OCI-M2 (cell line): ENCODE data around the gene KCNE4.
"Not testable (repeated sequence)": the region's sequence is repeated elsewhere in the genome, so short reads cannot be mapped to it uniquely, and the experiment has no call there.

Source experiments
- DNase-seq: peaks from one replicate; lab custom pipeline; 2025; ENCODE audit not compliant: unreplicated experiment; lab: John Stamatoyannopoulos, UW

Gene KCNE4

DNA sequence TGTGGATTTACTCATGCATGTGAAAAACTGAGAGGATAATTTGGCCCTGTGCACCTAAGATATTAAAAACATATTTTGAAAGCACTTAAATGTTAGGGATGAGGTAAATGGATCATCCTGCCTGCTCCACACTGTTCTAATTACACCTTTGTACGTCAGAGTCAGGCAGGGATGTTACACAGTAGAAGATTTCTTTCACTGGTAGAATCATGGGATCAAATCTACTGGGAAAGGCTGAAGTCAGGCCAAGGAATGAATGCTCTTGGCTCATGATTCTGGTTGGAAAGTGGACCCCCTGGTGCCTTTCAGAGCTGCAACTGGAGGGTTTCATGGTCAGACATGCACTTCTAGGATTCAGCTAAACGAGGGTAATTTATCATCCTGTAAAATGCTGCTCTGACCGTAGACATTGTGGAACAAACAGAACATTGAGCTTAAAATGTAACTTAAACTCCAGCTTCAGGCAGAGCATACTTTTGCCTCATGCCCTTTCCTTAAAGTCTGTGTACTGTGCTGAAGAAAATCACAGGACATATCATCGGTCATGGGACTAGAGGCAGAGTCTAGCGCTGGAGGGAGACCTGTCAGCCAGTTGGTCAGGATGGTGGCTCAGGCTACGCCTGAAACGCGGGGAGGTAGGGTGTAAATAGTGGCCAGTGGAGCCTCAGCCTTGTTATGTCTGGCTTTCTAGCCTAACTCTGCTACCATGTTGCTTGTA lies 4.9 kb downstream of the KCNE4 start:
- DNase-seq: no peak

DNA sequence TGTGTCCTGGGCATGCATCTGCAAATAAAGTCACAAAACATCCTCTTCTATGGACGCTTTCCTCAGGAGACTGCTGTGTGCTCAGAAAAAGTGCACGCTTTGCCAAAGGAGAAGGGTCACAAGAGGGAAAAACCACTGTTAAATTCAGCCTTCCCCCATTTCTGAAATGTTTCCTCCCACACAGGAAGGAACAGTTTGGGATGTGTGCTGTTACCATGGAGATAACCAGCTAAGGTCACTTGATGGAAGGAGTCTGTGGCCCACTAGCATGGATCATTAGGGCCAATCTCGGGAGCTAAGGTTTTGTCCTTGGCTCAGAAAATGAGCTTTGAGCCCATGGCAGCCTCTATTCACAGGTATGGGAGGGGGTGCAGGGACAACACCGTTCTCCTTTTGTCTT lies 5.6 kb downstream of the KCNE4 start:
- DNase-seq: no peak

DNA sequence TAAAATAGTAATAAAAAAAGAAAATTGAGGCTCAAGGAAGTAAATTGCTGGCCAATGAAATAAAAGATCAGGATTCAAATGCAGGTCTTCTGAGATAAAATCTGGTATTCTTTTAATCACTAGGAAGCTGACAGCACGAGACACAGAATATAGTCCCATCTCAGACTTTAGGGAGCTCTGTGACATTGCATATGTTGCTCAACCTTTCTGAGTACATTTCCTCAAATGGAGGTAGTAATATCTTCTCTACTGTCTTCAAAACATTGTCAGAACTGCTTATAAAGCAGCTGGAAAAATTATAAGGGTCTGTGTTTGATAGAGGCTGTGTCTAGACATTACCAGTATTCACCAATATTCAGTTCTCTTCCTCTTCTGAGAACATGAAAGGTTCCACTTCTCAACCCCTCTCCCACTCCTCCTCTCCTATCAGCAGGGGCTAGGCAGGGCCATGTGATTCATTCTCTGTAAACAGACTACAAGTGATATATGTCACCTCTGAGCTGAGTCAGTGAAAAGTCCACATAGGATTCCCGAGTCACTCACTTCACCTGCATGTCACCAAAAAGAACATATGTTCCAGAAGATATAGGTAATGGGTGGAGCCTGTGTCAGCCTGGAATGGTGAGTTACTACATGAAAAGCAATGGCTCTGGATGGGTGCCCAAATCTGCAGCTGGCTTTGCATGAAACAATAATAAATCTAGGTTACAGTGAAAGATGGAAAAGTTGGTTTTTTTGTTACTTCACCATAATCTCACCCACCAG lies 7.1 kb downstream of the KCNE4 start:
- no peak for DNase-seq

DNA sequence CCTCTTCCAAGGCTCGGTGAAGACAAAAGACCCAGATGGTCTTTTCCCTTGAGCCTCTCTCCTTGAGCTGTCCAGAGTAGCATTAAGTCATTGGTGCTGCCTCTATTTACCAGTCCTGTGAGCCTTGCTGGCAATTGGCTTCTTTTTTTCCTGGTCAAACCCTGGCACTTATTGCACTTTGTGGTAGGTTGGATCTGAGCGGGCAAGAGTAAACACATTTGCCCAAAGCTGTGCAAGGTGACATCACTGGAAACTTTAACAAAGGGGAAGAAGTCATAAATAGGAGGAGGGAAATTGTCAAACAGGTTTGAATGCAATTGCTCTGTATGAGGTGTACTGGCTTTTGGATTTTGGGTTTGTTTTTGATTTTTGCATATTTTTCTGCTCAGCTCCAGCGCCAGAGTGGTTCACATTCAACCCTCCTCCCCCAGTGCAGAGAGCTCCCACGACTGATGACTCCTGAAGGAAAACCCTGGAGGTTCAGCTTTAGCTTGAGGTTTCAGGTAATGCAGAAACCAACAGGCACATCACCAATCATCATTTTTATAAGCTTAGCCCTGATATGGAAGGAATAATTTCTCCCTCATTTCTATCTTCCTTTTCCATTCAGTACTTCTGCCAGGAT lies 8.3 kb downstream of the KCNE4 start:
- no peak for DNase-seq

DNA sequence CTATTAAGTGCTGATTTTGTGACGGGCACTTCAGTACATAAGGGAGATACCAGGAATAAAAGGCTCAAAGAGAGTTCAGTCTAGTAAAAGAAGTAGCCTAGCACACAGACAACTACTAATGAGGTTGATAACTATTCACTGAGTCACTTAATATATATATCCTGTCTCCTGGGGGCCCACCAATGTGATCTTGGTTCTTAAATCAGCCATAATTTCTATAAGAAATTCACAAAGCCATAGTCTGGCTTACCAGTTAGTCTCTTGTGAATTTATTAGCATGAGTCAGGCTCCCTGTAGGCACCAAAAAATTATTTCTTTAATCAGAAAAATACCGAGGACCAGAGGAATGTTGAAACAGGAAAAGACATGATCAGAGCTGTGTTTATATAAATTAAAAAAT lies 10.4 kb downstream of the KCNE4 start:
- DNase-seq: no peak

DNA sequence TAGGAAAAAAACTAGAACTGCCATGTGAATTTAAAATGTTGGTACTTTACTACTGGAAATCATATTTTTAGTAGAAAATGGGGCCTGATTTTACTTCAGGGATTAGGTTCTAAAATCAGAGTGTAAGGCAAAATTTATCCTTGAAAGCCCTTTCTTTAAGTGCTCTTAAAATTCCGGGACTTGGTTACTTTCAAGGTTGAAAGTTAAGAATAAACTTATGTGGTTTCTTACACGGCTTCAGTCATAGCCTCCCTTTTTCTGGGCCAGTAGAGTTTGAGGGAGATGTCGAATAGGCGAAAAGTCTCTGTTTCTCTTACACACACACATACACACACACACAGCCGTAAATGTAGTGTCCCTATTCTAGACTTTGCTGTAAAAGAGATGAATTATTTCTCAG lies 13.1 kb downstream of the KCNE4 start:
- no peak for DNase-seq

DNA sequence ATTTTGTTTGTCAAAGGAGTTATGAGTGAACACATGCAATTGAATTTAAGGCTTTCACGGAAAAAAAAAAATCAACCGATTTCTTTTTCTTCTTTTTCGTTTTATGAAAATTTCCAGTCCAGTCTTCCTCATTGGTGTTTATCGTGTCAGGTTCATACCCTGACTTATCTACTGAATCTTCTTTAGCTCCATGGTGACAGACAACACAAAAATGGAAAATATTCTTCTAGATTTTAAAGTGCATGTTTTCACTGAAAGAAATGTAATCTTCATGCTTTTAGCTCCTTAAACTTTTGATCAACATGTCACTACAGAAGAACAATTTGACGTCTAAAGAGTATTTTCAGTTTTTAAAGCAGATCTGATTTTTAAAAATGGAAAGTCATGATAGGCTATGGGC lies 14.7 kb downstream of the KCNE4 start:
- no peak for DNase-seq

DNA sequence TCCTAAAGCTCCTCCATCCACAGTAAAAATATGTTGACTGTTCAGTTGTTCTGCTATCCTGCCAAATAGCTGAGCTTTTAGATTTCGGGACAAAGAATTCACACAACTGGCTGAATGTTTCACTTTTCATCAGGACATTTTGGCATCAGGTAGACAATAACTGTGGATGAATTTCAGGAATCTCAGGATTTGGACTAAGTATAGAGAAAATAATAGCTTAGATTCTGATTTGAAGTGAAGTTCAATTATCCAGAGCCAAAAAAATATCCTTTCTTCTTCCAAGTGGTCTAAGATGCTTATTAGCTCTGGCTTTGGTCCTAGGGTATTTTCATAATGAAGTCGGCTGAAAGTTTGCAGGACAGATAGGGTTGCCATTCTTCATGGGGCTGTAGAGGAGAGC lies 16.1 kb downstream of the KCNE4 start:
- no peak for DNase-seq

DNA sequence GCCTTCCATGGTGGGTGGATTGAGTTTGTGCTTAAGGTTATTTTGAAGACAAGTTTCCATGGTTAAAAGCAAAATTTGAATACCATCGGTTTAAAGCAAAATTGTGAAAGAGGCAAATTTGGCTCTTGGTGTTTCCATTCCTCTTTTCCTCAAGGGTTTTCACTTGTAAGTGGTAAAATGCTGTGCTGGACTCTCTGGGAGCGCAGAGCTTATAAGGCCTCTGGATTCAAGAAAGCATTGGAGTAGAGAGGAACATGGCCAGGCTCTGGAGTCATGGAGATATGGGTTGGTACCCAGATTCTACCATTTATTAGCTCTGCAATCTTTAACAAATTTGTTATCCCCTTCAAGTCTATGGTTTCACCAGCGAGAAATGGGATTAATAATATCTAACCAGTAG lies 17.5 kb downstream of the KCNE4 start:
- no peak for DNase-seq

DNA sequence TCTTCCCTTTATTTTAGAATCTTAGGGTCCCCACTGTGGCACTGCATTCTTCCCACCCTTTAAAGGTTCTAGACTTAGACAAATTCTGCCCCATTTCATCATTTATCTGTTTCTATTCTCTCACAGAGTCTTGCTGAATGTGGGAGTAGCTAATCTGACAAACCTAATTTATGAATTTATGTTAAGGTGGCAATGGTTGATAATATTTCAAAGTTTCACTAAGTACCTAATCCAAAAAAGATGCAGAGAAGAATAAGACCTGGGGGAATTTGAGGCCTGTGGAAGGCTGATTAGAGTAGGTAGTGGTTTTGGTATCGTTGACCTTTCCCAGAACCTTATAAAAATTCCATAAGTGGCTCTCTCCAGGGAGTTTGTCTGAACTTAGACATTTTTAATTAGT lies 18.0 kb downstream of the KCNE4 start:
- no peak for DNase-seq

DNA sequence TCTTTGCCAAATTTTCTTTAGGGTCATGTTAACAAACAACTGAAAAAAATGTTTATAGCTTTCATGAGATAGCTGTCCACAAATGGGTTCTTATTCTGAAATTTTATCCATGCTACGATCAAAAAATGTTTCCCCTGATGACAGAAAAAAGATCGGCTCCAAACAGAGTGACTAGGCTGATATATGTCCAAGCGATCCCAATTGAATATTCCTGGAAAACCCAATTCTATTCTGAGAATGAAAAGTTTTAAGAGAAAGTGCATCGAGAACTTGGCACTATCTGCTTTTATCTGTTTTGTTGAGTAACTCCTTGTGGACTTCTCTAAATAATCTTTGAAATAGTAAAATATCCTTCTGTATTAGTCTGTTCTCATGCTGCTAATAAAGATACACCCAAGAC lies 19.1 kb downstream of the KCNE4 start:
- no peak for DNase-seq

DNA sequence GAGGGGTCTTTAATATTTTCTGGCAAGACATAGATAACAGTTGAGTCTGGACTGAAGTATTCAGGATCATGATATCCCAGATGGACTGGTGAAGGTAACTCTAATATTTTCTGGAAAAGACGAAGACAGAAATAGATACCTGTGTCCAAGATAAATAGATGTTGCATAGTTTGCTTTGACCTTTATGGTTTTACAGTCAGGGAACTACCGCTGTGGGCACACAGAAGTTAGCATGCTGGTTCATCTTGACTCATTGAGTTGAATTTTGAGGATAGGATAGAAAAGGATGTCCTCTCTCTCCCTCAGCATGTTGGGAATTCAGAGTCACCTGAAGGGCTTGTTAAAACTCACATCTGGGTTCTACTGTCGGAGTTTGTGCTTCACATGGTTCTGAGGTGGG lies 20.8 kb downstream of the KCNE4 start:
- DNase-seq: no peak

DNA sequence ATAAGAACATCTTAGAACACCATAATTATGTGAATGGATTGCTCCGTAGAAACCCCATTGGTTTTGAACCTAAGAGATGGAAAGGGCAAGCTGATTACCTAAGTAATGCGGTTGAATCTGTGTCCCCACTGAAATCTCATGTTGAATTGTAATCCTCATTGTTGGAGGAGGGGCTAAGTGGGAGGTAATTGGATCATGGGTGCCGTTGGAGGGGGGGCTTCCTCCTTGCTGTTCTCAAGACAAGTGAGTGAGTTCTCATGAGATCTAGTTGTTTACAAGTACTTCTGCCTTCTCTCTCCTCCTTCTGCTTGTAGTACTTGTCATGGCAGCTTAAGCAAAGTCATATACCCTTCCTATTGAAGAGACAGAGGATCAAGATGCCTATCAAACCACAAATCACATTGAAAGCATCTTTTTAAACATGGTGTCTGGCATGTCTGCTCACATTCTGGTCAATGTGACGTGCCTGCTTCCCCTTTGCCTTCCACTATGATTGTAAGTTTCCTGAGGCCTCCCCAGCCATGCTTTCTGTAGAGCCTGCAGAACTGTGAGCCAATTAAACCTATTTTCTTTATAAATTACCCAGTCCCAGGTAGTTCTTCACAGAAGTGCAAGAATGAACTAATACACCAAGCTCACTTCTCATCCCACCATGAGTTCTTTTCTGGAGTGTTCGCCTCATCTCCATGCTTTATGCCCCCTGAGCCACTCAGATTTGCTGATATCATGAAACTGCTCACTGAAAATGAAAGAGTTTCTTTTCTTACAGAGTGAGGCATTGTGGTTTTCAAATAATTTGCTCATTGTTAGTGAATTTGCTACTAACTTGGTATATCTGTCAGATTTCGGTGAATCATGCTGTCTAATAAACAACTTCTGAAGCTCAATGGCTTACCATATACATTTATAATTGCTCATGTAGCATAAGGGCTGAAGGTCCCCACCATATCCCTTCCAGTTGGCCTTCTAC lies 23.6 kb downstream of the KCNE4 start:
- DNase-seq: no peak

DNA sequence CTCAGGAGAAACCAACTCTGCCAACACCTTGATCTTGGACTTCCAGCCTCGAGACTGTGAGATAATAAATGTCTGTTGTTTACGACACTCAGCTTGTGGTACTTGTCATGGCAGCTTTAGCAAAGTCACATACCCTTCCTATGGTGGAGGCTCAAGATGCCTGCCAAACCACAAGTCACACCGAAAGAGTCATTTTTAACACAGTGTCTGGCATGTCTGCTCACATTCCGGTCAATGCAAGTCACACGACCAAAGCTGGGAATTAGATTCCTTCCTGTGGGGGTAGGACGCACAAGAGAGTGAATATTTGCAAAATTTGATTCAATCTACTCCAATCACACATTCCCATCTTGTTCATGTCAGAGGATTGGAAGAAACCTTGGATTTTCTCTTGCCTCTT lies 24.6 kb downstream of the KCNE4 start:
- DNase-seq: no peak

DNA sequence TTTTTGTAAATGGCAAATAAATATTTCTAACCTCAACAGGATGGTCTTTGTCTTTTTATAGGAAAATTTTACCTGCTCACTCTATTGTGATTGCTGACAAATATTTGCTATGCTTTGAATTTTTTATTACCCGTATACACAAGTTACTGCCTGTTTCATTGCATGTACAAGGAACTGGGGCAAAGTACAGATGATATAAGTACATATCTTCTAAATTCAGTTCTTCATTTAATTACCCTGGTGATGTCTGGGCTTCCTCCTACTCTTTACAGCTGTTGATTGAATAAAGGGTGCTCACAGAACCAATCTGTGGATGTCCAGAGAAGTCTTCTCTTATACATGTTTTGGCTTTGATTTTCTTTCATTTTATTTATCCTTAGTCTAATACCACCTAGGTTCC lies 26.5 kb downstream of the KCNE4 start:
- no peak for DNase-seq

DNA sequence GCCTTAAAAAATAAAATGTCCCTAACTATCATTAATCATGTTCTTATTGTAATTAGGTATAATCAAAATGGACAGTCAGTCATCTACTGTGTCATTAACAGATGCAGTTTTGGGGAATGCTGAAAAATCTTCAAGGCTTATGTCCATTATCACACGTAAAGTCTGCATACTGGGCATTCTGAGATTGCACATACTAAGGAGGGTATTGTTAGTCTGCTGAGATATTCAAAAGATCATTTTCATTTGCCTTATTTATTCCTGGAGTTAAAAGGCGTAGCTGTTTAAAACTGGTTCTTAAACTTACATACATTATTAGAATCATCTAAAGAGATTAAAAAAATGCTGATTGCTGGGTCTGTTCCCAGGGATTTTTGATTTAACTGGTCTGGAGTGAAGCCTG lies 27.4 kb downstream of the KCNE4 start:
- no peak for DNase-seq

DNA sequence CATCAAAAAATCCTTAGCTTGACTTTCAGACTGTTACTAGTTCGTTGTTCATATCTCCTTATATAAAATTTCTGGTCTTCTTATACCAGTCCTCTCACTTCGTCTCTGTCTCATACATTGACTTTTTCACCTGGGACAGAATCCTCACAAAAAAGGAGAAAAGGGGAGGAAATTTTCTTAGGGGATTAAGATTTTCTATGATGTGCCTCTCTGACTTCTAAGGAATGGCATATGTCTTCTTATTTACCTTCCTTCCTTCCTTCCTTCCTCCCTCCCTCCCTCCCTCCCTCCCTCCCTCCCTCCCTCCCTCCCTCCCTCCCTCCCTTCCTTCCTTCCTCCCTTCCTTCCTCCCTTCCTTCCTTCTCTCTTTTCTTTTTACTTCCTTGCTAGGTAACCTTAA lies 27.9 kb downstream of the KCNE4 start:
- no peak for DNase-seq

DNA sequence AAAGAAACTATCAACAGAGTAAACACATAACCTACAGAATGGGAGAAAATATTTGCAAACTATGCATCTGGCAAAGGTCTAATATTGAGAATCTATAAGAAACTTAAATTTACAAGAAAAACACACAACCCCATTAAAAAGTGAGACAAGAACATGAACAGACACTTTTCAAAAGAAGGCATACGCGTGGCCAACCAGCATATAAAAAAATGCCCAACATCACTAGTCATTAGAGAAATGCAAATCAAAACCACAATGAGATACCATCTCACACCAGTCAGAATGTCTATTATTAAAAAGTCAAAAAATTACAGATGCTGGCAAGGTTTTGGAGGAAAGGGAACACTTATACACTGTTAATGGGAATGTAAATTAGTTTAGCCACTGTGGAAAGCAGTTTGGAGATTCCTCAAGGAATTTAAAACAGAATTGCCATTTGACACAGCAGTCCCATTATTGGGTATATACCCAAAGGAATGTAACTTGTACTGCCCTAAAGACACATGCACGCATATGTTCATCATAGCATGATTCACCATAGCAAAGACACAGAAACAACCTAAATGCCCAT lies 28.9 kb downstream of the KCNE4 start:
- not testable (repeated sequence) for DNase-seq

DNA sequence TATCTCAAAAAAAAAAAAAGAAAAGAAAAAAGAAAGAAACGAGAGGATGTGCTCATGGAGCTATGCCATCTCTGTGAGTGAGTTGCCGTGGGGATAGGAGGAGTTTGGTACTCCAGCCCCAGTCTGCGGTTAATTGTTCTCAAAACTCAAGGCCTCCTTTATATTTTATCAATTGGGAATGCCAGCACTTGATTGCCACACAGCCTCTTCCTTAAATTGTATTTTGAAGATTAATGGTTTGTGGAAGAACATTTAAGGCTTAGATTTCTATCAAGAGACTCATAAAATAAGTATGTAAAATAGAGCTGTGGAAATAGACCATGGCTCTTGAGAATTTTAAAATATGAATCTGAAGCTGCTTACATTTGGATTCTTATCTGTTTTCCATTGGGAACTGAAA lies 29.8 kb downstream of the KCNE4 start:
- DNase-seq: no peak

DNA sequence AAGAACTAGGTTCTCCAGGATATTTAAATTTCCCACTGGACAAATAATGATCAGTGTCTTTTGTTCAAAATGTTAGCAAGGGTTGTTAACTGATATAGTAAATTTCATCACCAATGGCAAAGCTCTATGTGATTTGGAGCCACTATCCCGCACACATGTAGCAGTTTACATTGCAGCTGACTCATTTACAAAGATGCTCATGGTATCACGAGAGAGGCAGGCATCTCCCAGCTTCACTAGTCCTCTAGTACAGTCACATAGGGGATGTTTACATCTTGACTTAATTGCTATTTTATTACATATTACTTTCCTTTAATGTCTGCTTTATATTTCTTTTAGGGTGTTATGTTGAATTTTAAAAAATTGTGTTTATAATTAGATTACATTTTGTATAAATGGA lies 30.7 kb downstream of the KCNE4 start:
- DNase-seq: no peak
